Osteocyte (in vitro differentiated cells): ENCODE results near the gene BACH2. TPM values are rescaled to one million over a fixed set of nuclear protein-coding genes. Genes with fewer than 3 reads are reported as not detected.

Source experiments
- DNase-seq: peaks from one replicate; pipeline ENCODE4 v3.0.0; 2021; ENCODE audit warnings: mixed read lengths; ENCODE audit not compliant: unreplicated experiment; ENCODE audit errors: extremely low spot score
- H3K27ac Mint-ChIP-seq: one replicate; pipeline ENCODE4 v1.8.0; 2021; ENCODE audit warnings: mild to moderate bottlenecking, mixed read lengths; ENCODE audit not compliant: unreplicated experiment
- H3K27me3 Mint-ChIP-seq: one replicate; pipeline ENCODE4 v1.8.0; 2021; ENCODE audit warnings: mixed read lengths; ENCODE audit not compliant: unreplicated experiment
- H3K36me3 Mint-ChIP-seq: one replicate; pipeline ENCODE4 v1.8.0; 2021; ENCODE audit warnings: mixed read lengths; ENCODE audit not compliant: unreplicated experiment
- H3K4me1 Mint-ChIP-seq: one replicate; pipeline ENCODE4 v1.8.0; 2021; ENCODE audit warnings: mixed read lengths; ENCODE audit not compliant: unreplicated experiment
- H3K4me3 Mint-ChIP-seq: one replicate; pipeline ENCODE4 v1.8.0; 2021; ENCODE audit warnings: mild to moderate bottlenecking, moderate library complexity, mixed read lengths; ENCODE audit not compliant: unreplicated experiment
- H3K9me3 Mint-ChIP-seq: one replicate; pipeline ENCODE4 v1.8.0; 2021; ENCODE audit warnings: mixed read lengths; ENCODE audit not compliant: unreplicated experiment
- CTCF ChIP-seq: fragments of 200-600 bp; sonication (generic); IDR thresholded peaks from 2 replicates; pipeline ENCODE4 v1.5.0; 2021; ENCODE audit warnings: antibody characterized with exemption, mild to moderate bottlenecking, moderate library complexity
- total RNA-seq: library from RNA; stranded (reverse); gene quantifications from 2 replicates; pipeline ENCODE4 v1.2.1, GENCODE V29; 2021

BACH2 gene
- total RNA-seq, 1 donor from 2014 or later = 1.6 TPM

GRCh38 chr6:90146921-90147649, 149.6 kb downstream of the BACH2 start:
- TF ChIP-seq CTCF = no peak
- H3K4me1 Mint-ChIP-seq = no peaks in the 10 kb centered on the region
- H3K4me3 Mint-ChIP-seq = no peak overlapping the region
- DNase-seq = no peak
- H3K27me3 Mint-ChIP-seq = peaks cover 36% of the 10 kb centered on the region
- no peaks in the 10 kb centered on the region for H3K36me3 Mint-ChIP-seq
- H3K27ac Mint-ChIP-seq = no peak overlapping the region
- no peaks in the 10 kb centered on the region for H3K9me3 Mint-ChIP-seq

GRCh38 chr6:90146024-90146423, 150.6 kb downstream of the BACH2 start:
- Mint-ChIP-seq H3K27ac (no peak overlapping the region), H3K27me3 (peaks cover 36% of the 10 kb centered on the region), H3K4me1 (no peaks in the 10 kb centered on the region), H3K9me3 (no peaks in the 10 kb centered on the region), H3K4me3 (no peak overlapping the region), H3K36me3 (no peaks in the 10 kb centered on the region)
- DNase-seq = no peak
- no peak for TF ChIP-seq CTCF

- no peak for TF ChIP-seq CTCF
- no peak overlapping the region for H3K27ac Mint-ChIP-seq
- DNase-seq = no peak
- no peaks in the 10 kb centered on the region for H3K36me3 Mint-ChIP-seq
- peaks cover 31% of the 10 kb centered on the region for H3K27me3 Mint-ChIP-seq
- H3K4me1 Mint-ChIP-seq = no peaks in the 10 kb centered on the region
- H3K4me3 Mint-ChIP-seq = no peak overlapping the region
- no peaks in the 10 kb centered on the region for H3K9me3 Mint-ChIP-seq
These were observed 151.6 kb downstream of the BACH2 start for GRCh38 chr6:90144928-90145555.

- Mint-ChIP-seq H3K4me3 (no peak overlapping the region), H3K36me3 (no peaks in the 10 kb centered on the region), H3K27ac (no peak overlapping the region), H3K4me1 (no peaks in the 10 kb centered on the region), H3K27me3 (peaks cover 29% of the 10 kb centered on the region), H3K9me3 (no peaks in the 10 kb centered on the region)
- no peak for TF ChIP-seq CTCF
- DNase-seq = no peak
These were observed 152.2 kb downstream of the BACH2 start for GRCh38 chr6:90144396-90144795.

- H3K27me3 Mint-ChIP-seq = peaks cover 2% of the 10 kb centered on the region
- no peak overlapping the region for H3K27ac Mint-ChIP-seq
- peaks cover 7% of the 10 kb centered on the region for H3K4me1 Mint-ChIP-seq
- no peak for TF ChIP-seq CTCF
- H3K36me3 Mint-ChIP-seq = no peaks in the 10 kb centered on the region
- no peak overlapping the region for H3K4me3 Mint-ChIP-seq
- no peak for DNase-seq
- no peaks in the 10 kb centered on the region for H3K9me3 Mint-ChIP-seq
These were observed 156.0 kb downstream of the BACH2 start for GRCh38 chr6:90140683-90141082.
